K562 (cell line): ENCODE measurements around the gene ZNF239. TPM values are rescaled to one million over a fixed set of nuclear protein-coding genes. Genes with fewer than 3 reads are reported as not detected.

Experiments used
- ATAC-seq: fragments of 200-7000 bp; cut with Tn5 transposase; 3 replicates; pipeline ENCODE4 v1.9.1; 2020; ENCODE audit warnings: moderate library complexity
- BruUV-seq: library from RNA; stranded (reverse); fragments of 400-500 nt; replicated peaks from 2 replicates; lab custom pipeline; 2021; lab: Mats Ljungman, UMichigan
- CTCF ChIA-PET: fragments of 300-600 bp; formaldehyde crosslinking; extraction: SDS; loops from one replicate; lab custom pipeline; 2021; ENCODE audit warnings: low intra/inter-chr PET ratio; lab: Yijun Ruan, JAX
- POLR2A ChIA-PET: fragments of 300-600, 350-650 bp; sonication (Branson Sonifier 250); formaldehyde crosslinking; extraction: SDS; loops from one replicate; lab custom pipeline; 2021; ENCODE audit warnings: antibody characterized with exemption, inconsistent platforms; lab: Yijun Ruan, JAX
- DNase-seq, 4 experiments: peaks; one replicate each; pipeline versions ENCODE4 v3.0.0 to v3.0.0-alpha.2; 2011 to 2018; ENCODE audit warnings: low spot score in 3 of 4, mixed read lengths in 3 of 4; ENCODE audit errors: extremely low read depth in 1 of 4
- FAIRE-seq: peaks from 2 replicates; lab custom pipeline; 2011; peaks lifted over from hg19 to GRCh38; lab: Jason Lieb, UNC
- H2AFZ ChIP-seq: 2 replicates; pipeline ENCODE4 v1.6.0; 2011; ENCODE audit warnings: low read depth, low read length, control low read depth, inconsistent platforms
- H3K27ac ChIP-seq: fragments of 200-600 bp; 3 replicates; pipeline ENCODE4 v1.8.0; 2011; ENCODE audit warnings: low read depth, mild to moderate bottlenecking, control low read depth, inconsistent platforms, low read length, moderate library complexity, mixed read lengths; ENCODE audit errors: extremely low read depth
- H3K27me3 ChIP-seq, 2 experiments: fragments of 300-600 bp in 1 of 2; 2 replicates in 1 of 2; 3 replicates in 1 of 2; pipeline versions ENCODE4 v1.6.0 to v1.8.0; 2011; ENCODE audit warnings: inconsistent platforms in 2 of 2, low read length in 2 of 2, mild to moderate bottlenecking in 1 of 2, mixed read lengths in 1 of 2, moderate library complexity in 1 of 2; ENCODE audit not compliant: control insufficient read depth in 2 of 2, insufficient read depth in 2 of 2
- H3K36me3 ChIP-seq: fragments of 300-600 bp; 3 replicates; pipeline ENCODE4 v1.8.0; 2011; ENCODE audit warnings: mild to moderate bottlenecking, low read length, inconsistent platforms; ENCODE audit not compliant: control insufficient read depth, insufficient read depth
- H3K4me1 ChIP-seq, 2 experiments: fragments of 200-600 bp in 1 of 2; replicated peaks in 1 of 2; 2 replicates in 1 of 2; 3 replicates in 1 of 2; pipeline versions ENCODE4 v1.5.1 to v1.8.0; 2011; ENCODE audit warnings: inconsistent platforms in 2 of 2, low read length in 2 of 2, mild to moderate bottlenecking in 1 of 2, mixed read lengths in 1 of 2, moderate library complexity in 1 of 2; ENCODE audit not compliant: control insufficient read depth in 2 of 2, insufficient read depth in 2 of 2
- H3K4me2 ChIP-seq: 2 replicates; pipeline ENCODE4 v1.6.1; 2011; ENCODE audit warnings: low read length, control low read depth, inconsistent platforms, mixed read lengths; ENCODE audit not compliant: insufficient read depth
- H3K4me3 ChIP-seq: fragments of 200-600 bp; sonication (generic), shearing (Covaris generic); 2 replicates; pipeline ENCODE4 v1.5.1; 2016; ENCODE audit warnings: control low read depth, inconsistent platforms
- H3K79me2 ChIP-seq: fragments of 200-600 bp; 3 replicates; pipeline ENCODE4 v1.8.0; 2011; ENCODE audit warnings: low read length, inconsistent platforms; ENCODE audit not compliant: control insufficient read depth, insufficient read depth
- H3K9ac ChIP-seq, 2 experiments: 2 replicates each; pipeline versions ENCODE4 v1.6.0 to v1.6.1; 2011; ENCODE audit warnings: low read depth in 2 of 2, low read length in 2 of 2, control low read depth in 1 of 2, inconsistent platforms in 1 of 2, mild to moderate bottlenecking in 1 of 2, mixed read lengths in 1 of 2; ENCODE audit not compliant: insufficient read depth in 1 of 2
- H3K9me1 ChIP-seq: one replicate; pipeline ENCODE4 v1.6.0; 2011; ENCODE audit warnings: inconsistent platforms, mild to moderate bottlenecking, low read length, moderate library complexity; ENCODE audit not compliant: control insufficient read depth, insufficient read depth
- H3K9me3 ChIP-seq: replicated peaks from 2 replicates; pipeline ENCODE4 v1.5.1; 2011; ENCODE audit warnings: low read depth, low read length, inconsistent platforms; ENCODE audit not compliant: control insufficient read depth, insufficient read depth
- H4K20me1 ChIP-seq: replicated peaks from 2 replicates; pipeline ENCODE4 v1.6.1; 2011; ENCODE audit warnings: low read length, inconsistent platforms, mixed read lengths; ENCODE audit not compliant: control insufficient read depth, insufficient read depth
- GATA2 ChIP-seq: sonication (generic); formaldehyde crosslinking; IDR thresholded peaks from 2 replicates; pipeline ENCODE4 v1.4.0; 2020; ENCODE audit warnings: mild to moderate bottlenecking, missing genetic modification reagents
- MXI1 ChIP-seq: IDR thresholded peaks from 2 replicates; pipeline ENCODE4 v1.6.1; 2011; ENCODE audit warnings: low read depth, mild to moderate bottlenecking, improper control_type of control experiment, low read length
- NFATC3 ChIP-seq: fragments of 450-650 bp; IDR thresholded peaks from 2 replicates; pipeline ENCODE4 v1.6.1; 2017; ENCODE audit warnings: mild to moderate bottlenecking
- TAF9B ChIP-seq: fragments of 450-650 bp; IDR thresholded peaks from 2 replicates; pipeline ENCODE4 v1.6.1; 2018; ENCODE audit warnings: mild to moderate bottlenecking; ENCODE audit not compliant: partially characterized antibody
- TARDBP ChIP-seq: fragments of 450-650 bp; IDR thresholded peaks from 2 replicates; pipeline ENCODE4 v1.6.1; 2016
- TCF3 ChIP-seq: sonication (generic); formaldehyde crosslinking; IDR thresholded peaks from 2 replicates; pipeline ENCODE4 v1.4.0; 2020; ENCODE audit warnings: mild to moderate bottlenecking, missing genetic modification reagents
- WGBS: fragments of 100-300 bp; shearing (Covaris generic); methylation state at CpG from one replicate; pipeline ENCODE4 v1.1.6; 2016; ENCODE audit warnings: low coverage, mixed read lengths; ENCODE audit not compliant: insufficient coverage; ENCODE audit errors: missing lambda C conversion rate; 5-methylcytosine and 5-hydroxymethylcytosine counted together
- in situ Hi-C: fragments of 300-500 bp; cut with MboI; formaldehyde crosslinking; loops from 4 replicates; pipeline ENCODE4 v1.15.0; 2018; ENCODE audit warnings: inconsistent platforms, mixed read lengths
- intact Hi-C: fragments of 100-400 bp; cut with micrococcal nuclease; formaldehyde crosslinking; loops from 2 replicates; pipeline ENCODE4 v1.14.2; 2022
- polyA plus RNA-seq, 8 experiments: library from polyadenylated mRNA; depleted of rRNA in 4 of 8; stranded (reverse) in 5 of 8; unstranded in 3 of 8; fragments of >200 nt; fragmentation: Nextera tagmentation in 2 of 8; fragmentation: Illumina TruSeq in 1 of 8; extraction: Ambion mirVana in 2 of 8; extraction: Trizol in 1 of 8; gene quantifications; 2 replicates each; pipeline versions ENCODE4 v1.2.1 to v1.2.3, GENCODE V29; 2011 to 2014; ENCODE audit warnings: inconsistent platforms in 1 of 8, missing spikeins in 1 of 8
- total RNA-seq, 7 experiments: library from RNA; depleted of rRNA in 6 of 7; stranded (reverse); fragments of >200 nt in 6 of 7; fragmentation: Illumina TruSeq in 2 of 7; extraction: Trizol in 2 of 7; gene quantifications; 2 replicates each; pipeline versions ENCODE4 v1.2.1 to v1.2.3, GENCODE V29; 2011 to 2021; ENCODE audit warnings: low replicate concordance in 1 of 7
- TF ChIP-seq, protein P1 (sequence below), 2 experiments: fragments of 450-650 bp; conservative IDR thresholded peaks; 2 replicates each; pipeline ENCODE4 v1.6.1; 2017; ENCODE audit warnings: mild to moderate bottlenecking in 2 of 2, moderate library complexity in 2 of 2
- TF ChIP-seq, protein P2 (sequence below): sonication (generic); formaldehyde crosslinking; IDR thresholded peaks from 2 replicates; pipeline ENCODE4 v1.8.1; 2023; ENCODE audit warnings: mild to moderate bottlenecking, missing genetic modification reagents

ZNF239 gene
- total and polyA plus RNA-seq, 9 of the 15 experiments (the other 6 are each of a cell fraction or from before 2014, with no cell fraction given) = 13.7 to 26.7 (median 23.4) TPM

DNA sequence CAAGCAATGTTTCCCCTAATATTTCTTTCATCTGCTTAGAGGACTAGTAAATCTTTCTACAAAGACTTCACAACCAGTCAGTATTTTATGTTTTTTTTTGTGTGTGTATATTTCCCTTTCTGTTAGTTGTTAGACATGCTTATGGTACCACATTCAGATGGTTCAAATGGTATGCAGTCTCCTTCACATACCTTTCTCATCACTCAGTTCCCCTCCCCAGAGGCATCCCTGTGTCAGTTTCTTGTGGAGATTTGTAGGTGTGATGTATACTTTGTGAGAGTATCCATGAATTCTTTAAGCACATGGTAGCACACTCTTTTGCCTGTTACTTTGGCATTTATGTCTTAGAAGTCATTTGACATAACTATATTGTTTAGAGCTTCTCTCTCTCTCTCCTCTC is 36.2 kb upstream of the ZNF239 start (continued):
- no peak for TF ChIP-seq TAF9B
- TF ChIP-seq, all 486 proteins: peak for 0

DNA sequence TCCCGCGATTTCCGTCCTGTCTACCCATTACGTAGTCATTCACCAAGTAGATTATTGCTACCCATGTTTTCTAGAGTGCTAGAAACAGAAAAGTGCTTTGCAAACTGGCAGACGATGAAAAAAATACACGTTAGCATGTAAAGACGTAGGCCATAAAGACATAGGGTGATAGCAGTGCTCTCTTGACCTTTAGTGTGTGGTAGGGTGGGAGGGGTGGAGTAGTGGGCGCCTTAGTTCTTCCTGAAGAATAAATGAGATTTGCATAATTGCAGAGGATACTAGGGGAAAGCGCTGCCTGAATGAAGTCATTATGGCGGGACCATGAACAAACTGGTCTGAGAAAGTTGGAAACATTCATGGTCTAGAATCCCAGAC is 32.8 kb upstream of the ZNF239 start:
- ATAC-seq (peak; percentile 42), DNase-seq (peak; percentile 30 to 44 (median 32)), FAIRE-seq (peak; percentile 82)
- Histone ChIP-seq H3K36me3 (peaks cover 45% of the 10 kb centered on the region), H3K4me1 (peaks cover 0 to 12% of the 10 kb centered on the region in 2 experiments; a peak in 3 of 5 replicates), H3K79me2 (peaks cover 12% of the 10 kb centered on the region), H3K9ac (peak overlapping the region; percentile 72 to 94), H3K27ac (peak overlapping the region; percentile 75), H2AFZ (peak overlapping the region; percentile 88), H4K20me1 (no peaks in the 10 kb centered on the region), H3K4me2 (peak overlapping the region; percentile 94), H3K9me3 (peaks cover 4% of the 10 kb centered on the region; the same call in 1 of the 2 replicates), H3K4me3 (peak overlapping the region; percentile 75), H3K27me3 (peaks cover 4 to 9% of the 10 kb centered on the region in 2 experiments; a peak in 4 of 5 replicates)
- ChIA-PET CTCF (interaction anchor here (0.6 kb wide), 1 partner anchor 305 kb away, joined by 3 read pairs; no protein-coding TSS in a partner anchor), POLR2A (interaction anchor here (1.3 to 3.0 kb wide), 2 partner anchors 9 to 12 kb away, joined by 4 to 12 read pairs; no protein-coding TSS in a partner anchor)
- BruUV-seq = no TSS peak
- in situ Hi-C loops (no loop called here), intact Hi-C loops (no loop called here)
- 32% methylated on average over 10 of the region's 10 CpGs for whole genome bisulfite sequencing
- TF ChIP-seq MXI1 (0 out of 2 replicates have a peak, but pooled peaks have one; percentile 0), TCF3 (CRISPR knock-in tag) (no peak), GATA2 (CRISPR knock-in tag) (peak; percentile 34; the same call in 1 of the 2 replicates), TARDBP (no peak), NFATC3 (no peak)
- TF ChIP-seq, protein P1, sequence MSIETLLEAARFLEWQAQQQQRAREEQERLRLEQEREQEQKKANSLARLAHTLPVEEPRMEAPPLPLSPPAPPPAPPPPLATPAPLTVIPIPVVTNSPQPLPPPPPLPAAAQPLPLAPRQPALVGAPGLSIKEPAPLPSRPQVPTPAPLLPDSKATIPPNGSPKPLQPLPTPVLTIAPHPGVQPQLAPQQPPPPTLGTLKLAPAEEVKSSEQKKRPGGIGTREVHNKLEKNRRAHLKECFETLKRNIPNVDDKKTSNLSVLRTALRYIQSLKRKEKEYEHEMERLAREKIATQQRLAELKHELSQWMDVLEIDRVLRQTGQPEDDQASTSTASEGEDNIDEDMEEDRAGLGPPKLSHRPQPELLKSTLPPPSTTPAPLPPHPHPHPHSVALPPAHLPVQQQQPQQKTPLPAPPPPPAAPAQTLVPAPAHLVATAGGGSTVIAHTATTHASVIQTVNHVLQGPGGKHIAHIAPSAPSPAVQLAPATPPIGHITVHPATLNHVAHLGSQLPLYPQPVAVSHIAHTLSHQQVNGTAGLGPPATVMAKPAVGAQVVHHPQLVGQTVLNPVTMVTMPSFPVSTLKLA (conservative IDR thresholded peaks at IDR 0.05) = peak in 1 of 2 experiments; percentile 11; a peak in 1 of 4 replicates
- TF ChIP-seq, protein P2, sequence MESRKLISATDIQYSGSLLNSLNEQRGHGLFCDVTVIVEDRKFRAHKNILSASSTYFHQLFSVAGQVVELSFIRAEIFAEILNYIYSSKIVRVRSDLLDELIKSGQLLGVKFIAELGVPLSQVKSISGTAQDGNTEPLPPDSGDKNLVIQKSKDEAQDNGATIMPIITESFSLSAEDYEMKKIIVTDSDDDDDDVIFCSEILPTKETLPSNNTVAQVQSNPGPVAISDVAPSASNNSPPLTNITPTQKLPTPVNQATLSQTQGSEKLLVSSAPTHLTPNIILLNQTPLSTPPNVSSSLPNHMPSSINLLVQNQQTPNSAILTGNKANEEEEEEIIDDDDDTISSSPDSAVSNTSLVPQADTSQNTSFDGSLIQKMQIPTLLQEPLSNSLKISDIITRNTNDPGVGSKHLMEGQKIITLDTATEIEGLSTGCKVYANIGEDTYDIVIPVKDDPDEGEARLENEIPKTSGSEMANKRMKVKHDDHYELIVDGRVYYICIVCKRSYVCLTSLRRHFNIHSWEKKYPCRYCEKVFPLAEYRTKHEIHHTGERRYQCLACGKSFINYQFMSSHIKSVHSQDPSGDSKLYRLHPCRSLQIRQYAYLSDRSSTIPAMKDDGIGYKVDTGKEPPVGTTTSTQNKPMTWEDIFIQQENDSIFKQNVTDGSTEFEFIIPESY (CRISPR knock-in tag) = peak; percentile 59; the same call in 1 of the 2 replicates
- TF ChIP-seq, all 486 proteins: peak for 4
- H3K9me1 ChIP-seq = no peaks in the 10 kb centered on the region
